RWPE2 (cell line): ENCODE results near the gene DRP2.

Experiments
- ATAC-seq: fragments of 200-7000 bp; cut with Tn5 transposase; 3 replicates; pipeline ENCODE4 v1.9.1; 2021; ENCODE audit warnings: low read depth
- DNase-seq: peaks from one replicate; pipeline ENCODE4 v3.0.0-alpha.2; 2020; ENCODE audit warnings: low spot score
- H3K27ac ChIP-seq: fragments of 450-650 bp; 2 replicates; pipeline ENCODE4 v1.5.1; 2017; ENCODE audit warnings: mild to moderate bottlenecking; ENCODE audit not compliant: poor library complexity, severe bottlenecking
- H3K27me3 ChIP-seq: fragments of 250-450 bp; sonication (Bioruptor Pico); 2 replicates; pipeline ENCODE4 v1.5.1; 2021; ENCODE audit warnings: mild to moderate bottlenecking, moderate library complexity; ENCODE audit not compliant: insufficient read depth, poor library complexity, severe bottlenecking
- H3K36me3 ChIP-seq: fragments of 250-450 bp; sonication (Bioruptor Pico); 2 replicates; pipeline ENCODE4 v1.5.1; 2020; ENCODE audit warnings: low read depth, mild to moderate bottlenecking, moderate library complexity
- H3K4me1 ChIP-seq: fragments of 250-450 bp; sonication (Bioruptor Pico); 2 replicates; pipeline ENCODE4 v1.5.1; 2021; ENCODE audit warnings: mild to moderate bottlenecking, moderate library complexity; ENCODE audit not compliant: insufficient read depth, poor library complexity, severe bottlenecking
- H3K4me3 ChIP-seq: fragments of 250-450 bp; sonication (Bioruptor Pico); 2 replicates; pipeline ENCODE4 v1.5.1; 2021; ENCODE audit warnings: mild to moderate bottlenecking, moderate library complexity; ENCODE audit not compliant: severe bottlenecking
- H3K9me3 ChIP-seq: fragments of 250-450 bp; sonication (Bioruptor Pico); 2 replicates; pipeline ENCODE4 v1.5.1; 2021; ENCODE audit warnings: mild to moderate bottlenecking, moderate library complexity; ENCODE audit not compliant: severe bottlenecking
- CTCF ChIP-seq: fragments of 450-650 bp; IDR thresholded peaks from one replicate; pipeline ENCODE4 v1.5.1; 2017; ENCODE audit warnings: mild to moderate bottlenecking, moderate library complexity; ENCODE audit not compliant: poor library complexity, severe bottlenecking

Gene DRP2

DNA sequence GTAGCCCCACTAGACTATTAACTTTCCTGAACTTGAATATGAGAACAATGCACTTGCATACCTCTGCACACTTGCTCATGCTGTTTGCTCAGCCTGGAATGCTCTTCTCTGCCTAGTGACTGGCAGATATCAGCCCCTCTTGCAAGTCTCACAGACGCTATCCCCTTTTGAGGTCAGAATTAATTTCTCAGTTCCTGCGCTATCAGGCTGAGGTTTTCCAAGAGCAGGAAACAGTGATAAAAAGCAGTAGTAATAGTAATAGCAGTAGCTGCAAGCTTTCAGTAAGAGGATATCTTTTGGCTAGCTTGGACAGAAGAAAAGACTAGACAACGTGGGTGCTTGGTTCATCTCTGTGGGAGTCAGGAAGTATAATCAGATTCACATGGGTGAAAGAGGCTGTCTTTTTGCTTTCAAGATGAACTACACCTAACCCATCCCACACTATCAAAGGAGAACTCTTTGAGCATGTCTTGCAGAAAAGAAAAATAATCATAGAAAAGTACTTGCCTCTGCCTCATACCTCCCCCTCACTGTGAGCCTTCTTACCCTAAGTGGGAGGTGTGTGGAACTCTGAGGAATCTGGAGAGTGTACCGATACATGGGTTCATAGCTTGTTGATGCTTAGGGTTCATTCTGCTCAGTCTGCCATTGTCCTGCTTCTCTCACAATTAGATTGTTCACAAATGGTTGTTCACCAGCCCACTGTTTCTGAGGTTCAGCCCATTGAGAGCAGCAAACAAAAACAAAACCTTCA, 11.3 kb upstream of the DRP2 start:
- Histone ChIP-seq H3K36me3 (no peaks in the 10 kb centered on the region), H3K4me3 (no peak overlapping the region), H3K27me3 (no peaks in the 10 kb centered on the region), H3K9me3 (no peaks in the 10 kb centered on the region), H3K27ac (no peak overlapping the region), H3K4me1 (no peaks in the 10 kb centered on the region)
- DNase-seq (no peak), ATAC-seq (no peak)
- no peak for TF ChIP-seq CTCF

DNA sequence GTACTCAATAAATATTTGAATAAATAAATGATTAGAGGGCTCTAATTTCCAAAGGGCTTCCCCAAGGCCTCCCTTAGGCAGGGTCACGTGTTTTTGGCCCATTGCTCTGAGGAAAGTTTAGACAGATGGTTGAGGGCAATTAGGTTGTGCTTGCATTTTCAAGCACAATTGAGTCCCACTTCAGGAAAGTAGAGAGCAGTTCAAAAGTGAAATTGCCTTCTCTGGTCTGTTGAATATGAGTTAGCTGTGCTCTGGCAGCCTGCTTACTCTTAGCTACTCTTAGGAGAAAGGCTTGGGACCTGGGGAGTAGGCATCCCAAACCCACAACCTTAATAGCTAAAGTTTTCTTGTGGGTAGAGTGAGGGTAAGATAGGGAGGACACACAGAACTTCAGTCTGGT, 9.0 kb upstream of the DRP2 start:
- H3K27ac ChIP-seq, result no peak overlapping the region
- no peaks in the 10 kb centered on the region for H3K36me3 ChIP-seq
- no peak for ATAC-seq
- no peak for TF ChIP-seq CTCF
- H3K27me3 ChIP-seq, result no peaks in the 10 kb centered on the region
- H3K4me3 ChIP-seq, result no peak overlapping the region
- no peaks in the 10 kb centered on the region for H3K4me1 ChIP-seq
- DNase-seq, result no peak
- no peaks in the 10 kb centered on the region for H3K9me3 ChIP-seq

DNA sequence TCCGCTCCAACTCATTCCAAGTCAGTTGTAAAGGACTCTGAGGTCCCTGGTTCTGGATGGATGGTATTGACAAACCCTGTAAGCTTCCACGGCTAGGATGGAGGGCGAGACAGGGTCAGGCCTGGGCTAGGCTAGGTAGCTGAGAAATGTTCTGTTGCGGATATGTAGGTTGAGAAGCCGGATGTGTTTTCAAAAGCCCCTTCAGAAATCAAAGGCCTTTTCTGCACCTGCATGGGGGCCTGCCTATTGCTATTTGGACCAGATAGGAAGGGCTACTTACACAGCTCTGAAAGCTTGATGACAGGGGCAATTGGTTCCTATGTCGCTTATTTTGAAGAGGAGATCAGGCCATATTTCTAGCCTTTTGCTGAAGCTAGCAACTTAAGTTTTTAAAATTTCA, 1.9 kb upstream of the DRP2 start:
- H3K27me3 ChIP-seq, result no peaks in the 10 kb centered on the region
- no peaks in the 10 kb centered on the region for H3K4me1 ChIP-seq
- no peak overlapping the region for H3K27ac ChIP-seq
- TF ChIP-seq CTCF, result no peak
- H3K9me3 ChIP-seq, result no peaks in the 10 kb centered on the region
- no peak overlapping the region for H3K4me3 ChIP-seq
- DNase-seq (no peak), ATAC-seq (no peak)
- H3K36me3 ChIP-seq, result no peaks in the 10 kb centered on the region

- no peaks in the 10 kb centered on the region for H3K4me1 ChIP-seq
- H3K27me3 ChIP-seq, result no peaks in the 10 kb centered on the region
- ATAC-seq (no peak), DNase-seq (no peak)
- H3K4me3 ChIP-seq, result no peak overlapping the region
- H3K9me3 ChIP-seq, result no peaks in the 10 kb centered on the region
- no peaks in the 10 kb centered on the region for H3K36me3 ChIP-seq
- TF ChIP-seq CTCF, result no peak
- H3K27ac ChIP-seq, result no peak overlapping the region
These were observed 319 bp downstream of the DRP2 start for GRCh38 chrX:101219864-101220346.

- Histone ChIP-seq H3K27me3 (no peaks in the 10 kb centered on the region), H3K4me1 (no peaks in the 10 kb centered on the region), H3K27ac (no peak overlapping the region), H3K36me3 (no peaks in the 10 kb centered on the region), H3K4me3 (no peak overlapping the region), H3K9me3 (no peaks in the 10 kb centered on the region)
- no peak for DNase-seq
- no peak for TF ChIP-seq CTCF
- no peak for ATAC-seq
These were observed 1.2 kb downstream of the DRP2 start for GRCh38 chrX:101220662-101221260.
